ENCODE results near the gene SIVA1. TPM values are rescaled to one million over a fixed set of nuclear protein-coding genes. Genes with fewer than 3 reads are reported as not detected.
"Not testable (repeated sequence)": the region's sequence is repeated elsewhere in the genome, so short reads cannot be mapped to it uniquely, and the experiment has no call there.

The SIVA1 gene
- polyA plus RNA-seq, 1 donor from 2014 or later: 195 TPM

- Mint-ChIP-seq H3K27me3 (peaks cover 4% of the 10 kb centered on the region), H3K36me3 (no peaks in the 10 kb centered on the region), H3K4me3 (peak overlapping the region in 1 of 4 donors; percentile 50), H3K9me3 (no peaks in the 10 kb centered on the region), H3K4me1 (peaks cover 0 to 2% (median 0%) of the 10 kb centered on the region in 3 donors), H3K27ac (peak overlapping the region in 2 of 3 donors; percentile 42 to 71)
These were observed 26.1 kb upstream of the SIVA1 start for GRCh38 chr14:104726600-104727451.

DNA sequence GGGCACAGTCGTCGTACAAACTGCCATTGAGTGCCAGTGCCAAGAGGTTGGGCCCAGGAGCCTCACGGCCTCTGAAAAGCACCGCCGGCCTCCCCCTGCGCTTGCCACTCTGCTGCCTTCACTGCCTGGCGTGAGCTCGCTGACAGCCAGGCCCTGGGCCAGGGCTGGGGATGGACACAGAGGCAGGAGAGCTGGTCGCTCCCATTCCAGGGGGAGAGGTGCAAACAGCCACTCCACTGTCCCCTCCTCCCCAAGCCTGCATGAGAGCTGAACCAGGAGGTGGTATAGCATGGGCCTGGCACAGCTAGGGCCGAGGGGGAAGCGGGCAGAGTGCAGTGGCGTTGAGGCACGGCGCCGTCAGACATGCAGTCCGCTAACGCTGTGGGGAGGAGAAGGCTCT, 24.3 kb upstream of the SIVA1 start:
- peaks cover 6% of the 10 kb centered on the region for H3K27me3 Mint-ChIP-seq
- H3K9me3 Mint-ChIP-seq: no peaks in the 10 kb centered on the region
- H3K4me1 Mint-ChIP-seq: peaks cover 0 to 2% (median 0%) of the 10 kb centered on the region in 3 donors
- peak overlapping the region in 1 of 3 donors; percentile 40 for H3K27ac Mint-ChIP-seq
- no peak overlapping the region for H3K4me3 Mint-ChIP-seq
- no peaks in the 10 kb centered on the region for H3K36me3 Mint-ChIP-seq

GRCh38 chr14:104729176-104729834, 23.6 kb upstream of the SIVA1 start:
- H3K27ac Mint-ChIP-seq: peak overlapping the region in 1 of 3 donors; percentile 40
- not testable (repeated sequence) for H3K27me3 Mint-ChIP-seq, H3K4me3 Mint-ChIP-seq, H3K36me3 Mint-ChIP-seq, H3K9me3 Mint-ChIP-seq, H3K4me1 Mint-ChIP-seq

DNA sequence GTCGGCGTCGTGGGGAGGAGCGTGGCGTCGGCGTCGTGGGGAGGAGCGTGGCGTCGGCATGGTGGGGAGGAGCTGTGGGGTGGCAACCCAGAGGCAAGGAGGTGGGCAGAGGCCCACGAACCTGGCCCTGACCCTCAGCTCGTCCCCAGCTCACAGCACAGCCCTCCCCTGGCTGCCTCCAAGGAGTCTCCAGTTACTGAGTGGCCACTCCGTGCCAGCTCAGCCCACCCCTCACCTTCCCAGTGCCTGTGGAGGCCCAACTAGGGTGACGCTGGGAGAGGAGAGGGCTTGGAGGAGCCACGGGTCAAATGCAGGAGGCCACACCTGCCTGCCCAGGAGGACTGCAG, 23.1 kb upstream of the SIVA1 start:
- H3K4me1 Mint-ChIP-seq: peaks cover 0 to 2% (median 0%) of the 10 kb centered on the region in 3 donors
- H3K36me3 Mint-ChIP-seq: no peaks in the 10 kb centered on the region
- H3K27me3 Mint-ChIP-seq: peaks cover 6% of the 10 kb centered on the region
- no peaks in the 10 kb centered on the region for H3K9me3 Mint-ChIP-seq
- H3K27ac Mint-ChIP-seq: no peak overlapping the region
- no peak overlapping the region for H3K4me3 Mint-ChIP-seq

GRCh38 chr14:104730487-104730886, 22.5 kb upstream of the SIVA1 start:
- Mint-ChIP-seq H3K4me1 (peaks cover 0 to 2% (median 0%) of the 10 kb centered on the region in 3 donors), H3K36me3 (no peaks in the 10 kb centered on the region), H3K27ac (no peak overlapping the region), H3K4me3 (no peak overlapping the region), H3K9me3 (no peaks in the 10 kb centered on the region), H3K27me3 (peaks cover 6% of the 10 kb centered on the region)

GRCh38 chr14:104731320-104732294, 21.3 kb upstream of the SIVA1 start:
- H3K27ac Mint-ChIP-seq: no peak overlapping the region
- no peaks in the 10 kb centered on the region for H3K36me3 Mint-ChIP-seq
- no peak overlapping the region for H3K4me3 Mint-ChIP-seq
- peaks cover 0 to 2% (median 0%) of the 10 kb centered on the region in 3 donors for H3K4me1 Mint-ChIP-seq
- no peaks in the 10 kb centered on the region for H3K9me3 Mint-ChIP-seq
- H3K27me3 Mint-ChIP-seq: peaks cover 6% of the 10 kb centered on the region

DNA sequence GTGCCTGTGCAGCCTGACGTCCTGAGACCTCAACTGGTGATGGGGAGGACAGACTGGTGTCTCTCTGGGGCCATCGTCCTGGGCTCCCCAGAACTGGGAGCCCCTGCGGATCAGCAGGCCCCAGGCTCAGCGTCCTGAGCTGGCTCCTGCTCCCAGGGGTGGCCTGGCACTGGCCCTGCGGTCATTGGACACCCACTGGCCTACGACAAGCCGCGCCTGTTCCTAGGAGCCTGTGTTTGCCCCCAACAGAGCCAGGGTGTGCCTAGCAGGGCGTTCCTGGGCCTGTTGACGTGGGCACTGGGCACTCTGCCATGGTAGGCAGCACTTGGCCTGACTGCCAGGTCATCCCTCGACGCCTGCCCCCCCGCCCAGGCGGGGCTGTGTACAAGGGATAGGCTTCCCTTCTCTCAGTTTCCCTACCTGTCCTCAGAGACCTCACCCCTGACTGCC, 20.6 kb upstream of the SIVA1 start:
- Mint-ChIP-seq H3K36me3 (no peaks in the 10 kb centered on the region), H3K4me1 (peaks cover 0 to 2% (median 0%) of the 10 kb centered on the region in 3 donors), H3K27me3 (peaks cover 4% of the 10 kb centered on the region), H3K9me3 (no peaks in the 10 kb centered on the region), H3K27ac (no peak overlapping the region), H3K4me3 (no peak overlapping the region)

DNA sequence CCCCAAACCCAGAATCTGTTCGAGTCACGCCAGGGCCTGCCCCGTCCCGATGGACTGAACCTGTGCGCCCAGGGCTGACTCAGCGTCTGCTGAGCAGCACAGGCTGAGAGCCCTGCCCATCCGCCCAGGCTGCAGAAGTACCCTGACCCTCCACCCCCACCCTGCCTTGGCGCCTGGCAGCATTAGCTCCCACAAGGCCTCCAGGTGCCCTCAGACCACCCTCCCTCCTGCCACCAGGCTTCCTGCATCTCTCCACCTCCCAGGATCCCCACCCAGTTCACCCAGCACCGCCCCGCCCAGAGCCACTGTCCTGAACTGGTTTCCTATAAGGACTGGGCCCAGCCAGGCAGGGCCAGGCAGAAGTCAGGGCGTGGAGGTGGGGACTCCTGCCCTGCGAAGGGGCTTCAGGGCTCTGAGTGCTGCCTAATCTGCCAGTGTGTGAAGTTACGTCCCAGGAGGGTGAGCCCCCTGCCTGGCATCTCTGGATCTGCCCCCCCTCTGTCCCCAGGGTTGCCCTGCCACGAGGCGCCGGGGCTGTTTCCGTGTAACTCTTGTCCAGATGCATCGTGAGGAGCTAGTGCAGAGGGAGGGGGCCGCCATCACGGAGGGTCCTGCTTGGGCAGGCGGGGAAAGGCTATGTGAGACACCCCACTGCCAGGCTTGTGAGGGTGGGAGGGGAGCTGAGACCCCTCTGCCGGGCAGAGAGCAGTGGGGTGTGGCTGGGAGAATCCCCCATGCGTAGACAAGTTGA, 19.8 kb upstream of the SIVA1 start:
- Mint-ChIP-seq H3K4me1 (no peaks in the 10 kb centered on the region), H3K9me3 (no peaks in the 10 kb centered on the region), H3K27ac (no peak overlapping the region), H3K27me3 (peaks cover 2% of the 10 kb centered on the region), H3K36me3 (no peaks in the 10 kb centered on the region), H3K4me3 (no peak overlapping the region)

DNA sequence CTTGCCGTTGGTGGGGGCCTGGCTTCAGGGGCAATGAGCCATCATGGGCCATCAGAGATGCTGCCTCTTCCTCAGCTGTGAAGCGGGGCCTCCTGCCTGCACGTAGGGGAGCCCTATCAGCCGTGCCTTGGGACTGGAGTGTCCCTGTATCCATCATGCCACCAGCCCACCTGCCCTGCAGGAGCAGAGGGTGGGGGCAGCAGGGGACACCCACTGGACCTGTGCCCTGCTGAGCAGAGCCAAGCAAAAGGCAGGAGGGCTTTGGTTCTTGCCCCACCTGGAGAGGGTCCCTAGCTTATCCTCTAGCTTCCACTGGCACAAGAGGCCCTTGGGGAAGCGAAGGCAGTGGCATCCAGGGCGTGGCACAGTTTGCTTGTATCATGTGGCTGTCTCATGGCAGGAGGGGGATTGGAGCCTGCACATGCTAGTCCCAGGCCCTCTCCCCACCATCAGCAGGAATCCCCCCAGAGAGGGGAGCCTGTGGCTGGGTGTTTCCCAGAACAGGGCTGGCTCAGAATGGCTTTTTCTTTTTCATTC, 18.8 kb upstream of the SIVA1 start:
- Mint-ChIP-seq H3K4me1 (no peaks in the 10 kb centered on the region), H3K27ac (no peak overlapping the region), H3K36me3 (no peaks in the 10 kb centered on the region)

GRCh38 chr14:104734601-104734990, 18.4 kb upstream of the SIVA1 start:
- Mint-ChIP-seq H3K4me3 (no peak overlapping the region), H3K4me1 (no peaks in the 10 kb centered on the region), H3K9me3 (no peaks in the 10 kb centered on the region), H3K27me3 (peaks cover 2% of the 10 kb centered on the region), H3K27ac (no peak overlapping the region), H3K36me3 (no peaks in the 10 kb centered on the region)

More for the DNA sequence above, 18.8 kb upstream of the SIVA1 start:
- H3K9me3 Mint-ChIP-seq: no peaks in the 10 kb centered on the region
- H3K27me3 Mint-ChIP-seq: peaks cover 2% of the 10 kb centered on the region
- H3K4me3 Mint-ChIP-seq: peak overlapping the region in 1 of 4 donors; percentile 12

GRCh38 chr14:104734991-104735779, 17.8 kb upstream of the SIVA1 start:
- Mint-ChIP-seq H3K4me3 (no peak overlapping the region), H3K9me3 (no peaks in the 10 kb centered on the region), H3K4me1 (no peaks in the 10 kb centered on the region), H3K27ac (no peak overlapping the region), H3K36me3 (no peaks in the 10 kb centered on the region), H3K27me3 (peaks cover 2% of the 10 kb centered on the region)

GRCh38 chr14:104735830-104736642, 16.9 kb upstream of the SIVA1 start:
- no peak overlapping the region for H3K27ac Mint-ChIP-seq
- H3K27me3 Mint-ChIP-seq: peaks cover 2% of the 10 kb centered on the region
- no peaks in the 10 kb centered on the region for H3K9me3 Mint-ChIP-seq
- no peaks in the 10 kb centered on the region for H3K4me1 Mint-ChIP-seq
- H3K36me3 Mint-ChIP-seq: no peaks in the 10 kb centered on the region
- H3K4me3 Mint-ChIP-seq: no peak overlapping the region

Measured in IgD-negative memory B cell (primary cell).